ENCODE results near the gene RAB11FIP5. TPM values are rescaled to one million over a fixed set of nuclear protein-coding genes. Genes with fewer than 3 reads are reported as not detected.

RAB11FIP5 gene
- total RNA-seq, 2 experiments from 2014 or later: 12.6 to 13.8 TPM

DNA sequence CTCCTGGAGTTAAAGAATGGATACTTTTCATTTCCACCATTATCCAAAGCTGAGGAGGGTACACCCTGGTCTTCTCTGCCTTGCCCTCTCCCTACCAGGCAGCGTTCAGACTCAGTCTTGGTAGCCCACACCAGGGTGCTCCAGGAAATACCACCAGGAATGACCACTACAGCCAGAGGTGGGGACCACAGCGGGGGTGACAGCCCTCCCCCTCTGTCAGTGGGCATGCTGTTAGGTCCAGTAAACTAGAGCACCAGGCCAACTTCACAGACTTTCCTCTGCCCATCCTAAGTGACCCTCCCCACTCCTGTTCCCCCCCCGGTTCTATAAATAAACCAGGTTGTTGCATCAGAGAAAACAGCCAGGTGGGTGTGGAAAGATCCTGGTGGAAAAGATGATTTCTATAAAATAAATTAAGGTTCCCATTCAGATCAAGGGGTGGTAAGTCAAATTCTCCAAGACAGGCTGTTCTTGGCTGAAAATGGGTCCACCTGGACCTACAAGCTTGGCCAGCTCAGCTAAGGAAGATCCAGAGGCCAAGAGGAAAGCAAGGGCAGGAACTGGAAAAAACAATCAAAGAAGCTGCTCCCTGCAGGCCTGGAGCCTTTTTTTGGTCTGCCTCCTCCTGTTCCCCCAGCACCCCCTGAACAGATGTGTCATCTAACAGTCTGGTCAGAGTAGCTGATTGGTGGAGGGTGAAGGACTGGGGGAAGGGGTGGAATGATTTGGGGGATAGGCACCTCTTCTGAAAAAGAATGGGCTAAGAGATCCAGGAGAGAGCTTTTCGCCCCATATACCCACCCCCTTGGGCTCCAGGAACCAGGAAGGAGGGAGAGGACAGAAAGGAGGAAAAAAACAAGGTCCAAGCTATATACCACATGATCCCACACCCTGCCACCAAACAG is 2.3 kb downstream of the RAB11FIP5 start:
- no peaks in the 10 kb centered on the region for H3K9me3 ChIP-seq (ENCODE audit: control insufficient read depth in 1 of 2, insufficient read depth in 1 of 2, low read length in 2 of 2)
- intact Hi-C loops (cut with DNase I, micrococcal nuclease): loop anchor here (2.0 to 5.0 kb wide), 6 partner anchors 38 to 1727 kb away; partner anchors contain the start of genes ALMS1 (in 1 of the 2), EXOC6B (in 1 of the 2), SFXN5 (in 1 of the 2) and SMYD5 (in 1 of the 2)
- Mint-ChIP-seq H3K27ac (no peak overlapping the region), H3K9me3 (no peaks in the 10 kb centered on the region), H3K4me1 (ENCODE audit: low read depth) (peaks cover 44% of the 10 kb centered on the region), H3K27me3 (no peaks in the 10 kb centered on the region), H3K4me3 (peak overlapping the region; percentile 86), H3K36me3 (ENCODE audit: low read depth) (no peaks in the 10 kb centered on the region)
- ChIA-PET CTCF (interaction anchor here (1.0 to 4.2 kb wide), 3 partner anchors 67 to 218 kb away, joined by 3 to 20 read pairs (median 3); no protein-coding TSS in a partner anchor), POLR2A (interaction anchor here (2.6 kb wide), 1 partner anchor 39 kb away, joined by 16 read pairs; the partner anchor contains the start of gene SFXN5)
- no peaks in the 10 kb centered on the region for H3K36me3 ChIP-seq (ENCODE audit: insufficient read depth, low read length)
- no peak overlapping the region for H3K27ac ChIP-seq (ENCODE audit: low read depth in 1 of 2, low read length in 2 of 2)
- H3K27me3 ChIP-seq (ENCODE audit: control insufficient read depth in 1 of 2, insufficient read depth in 2 of 2, low read length in 2 of 2): no peaks in the 10 kb centered on the region
- ATAC-seq (ENCODE audit: poor library complexity): no peak
- H3K4me1 ChIP-seq (ENCODE audit: insufficient read depth, low read length): peaks cover 52% of the 10 kb centered on the region
- TF ChIP-seq, protein P1, sequence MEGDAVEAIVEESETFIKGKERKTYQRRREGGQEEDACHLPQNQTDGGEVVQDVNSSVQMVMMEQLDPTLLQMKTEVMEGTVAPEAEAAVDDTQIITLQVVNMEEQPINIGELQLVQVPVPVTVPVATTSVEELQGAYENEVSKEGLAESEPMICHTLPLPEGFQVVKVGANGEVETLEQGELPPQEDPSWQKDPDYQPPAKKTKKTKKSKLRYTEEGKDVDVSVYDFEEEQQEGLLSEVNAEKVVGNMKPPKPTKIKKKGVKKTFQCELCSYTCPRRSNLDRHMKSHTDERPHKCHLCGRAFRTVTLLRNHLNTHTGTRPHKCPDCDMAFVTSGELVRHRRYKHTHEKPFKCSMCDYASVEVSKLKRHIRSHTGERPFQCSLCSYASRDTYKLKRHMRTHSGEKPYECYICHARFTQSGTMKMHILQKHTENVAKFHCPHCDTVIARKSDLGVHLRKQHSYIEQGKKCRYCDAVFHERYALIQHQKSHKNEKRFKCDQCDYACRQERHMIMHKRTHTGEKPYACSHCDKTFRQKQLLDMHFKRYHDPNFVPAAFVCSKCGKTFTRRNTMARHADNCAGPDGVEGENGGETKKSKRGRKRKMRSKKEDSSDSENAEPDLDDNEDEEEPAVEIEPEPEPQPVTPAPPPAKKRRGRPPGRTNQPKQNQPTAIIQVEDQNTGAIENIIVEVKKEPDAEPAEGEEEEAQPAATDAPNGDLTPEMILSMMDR (IDR thresholded peaks at IDR 0.05): no peak
- H3K4me3 ChIP-seq (ENCODE audit: low read length): no peak overlapping the region
- no peak for DNase-seq

- intact Hi-C loops (cut with DNase I, micrococcal nuclease): loop anchor here (2.0 to 5.0 kb wide), 6 partner anchors 37 to 1728 kb away; partner anchors contain the start of genes ALMS1 (in 1 of the 2), EXOC6B (in 1 of the 2), SFXN5 (in 1 of the 2) and SMYD5 (in 1 of the 2)
- H3K27me3 Mint-ChIP-seq: no peaks in the 10 kb centered on the region
- TF ChIP-seq, protein P1 (IDR thresholded peaks at IDR 0.05): no peak
- H3K9me3 ChIP-seq (ENCODE audit: control insufficient read depth in 1 of 2, insufficient read depth in 1 of 2, low read length in 2 of 2): no peaks in the 10 kb centered on the region
- peaks cover 53% of the 10 kb centered on the region for H3K4me1 ChIP-seq (ENCODE audit: insufficient read depth, low read length)
- H3K27me3 ChIP-seq (ENCODE audit: control insufficient read depth in 1 of 2, insufficient read depth in 2 of 2, low read length in 2 of 2): no peaks in the 10 kb centered on the region
- H3K36me3 ChIP-seq (ENCODE audit: insufficient read depth, low read length): no peaks in the 10 kb centered on the region
- no peaks in the 10 kb centered on the region for H3K9me3 Mint-ChIP-seq
- ChIA-PET CTCF (interaction anchor here (1.1 kb wide), 1 partner anchor 68 kb away, joined by 3 read pairs; no protein-coding TSS in a partner anchor), POLR2A (interaction anchor here (1.0 kb wide), 1 partner anchor 118 kb away, joined by 3 read pairs; no protein-coding TSS in a partner anchor)
- H3K27ac ChIP-seq (ENCODE audit: low read depth in 1 of 2, low read length in 2 of 2): no peak overlapping the region
- no peak overlapping the region for H3K4me3 ChIP-seq (ENCODE audit: low read length)
- peak overlapping the region; percentile 52 for H3K4me3 Mint-ChIP-seq
- no peak for ATAC-seq (ENCODE audit: poor library complexity)
- peaks cover 45% of the 10 kb centered on the region for H3K4me1 Mint-ChIP-seq (ENCODE audit: low read depth)
- no peak overlapping the region for H3K27ac Mint-ChIP-seq
- no peak for DNase-seq
- no peaks in the 10 kb centered on the region for H3K36me3 Mint-ChIP-seq (ENCODE audit: low read depth)
Measured at GRCh38 chr2:73109431-73110167, 3.1 kb downstream of the RAB11FIP5 start.

- ChIA-PET POLR2A (no interaction called here), CTCF (no interaction called here)
- peaks cover 56% of the 10 kb centered on the region for H3K4me1 ChIP-seq (ENCODE audit: insufficient read depth, low read length)
- no peaks in the 10 kb centered on the region for H3K9me3 Mint-ChIP-seq
- intact Hi-C loops (cut with DNase I, micrococcal nuclease): no loop called here
- no peak overlapping the region for H3K27ac ChIP-seq (ENCODE audit: low read depth in 1 of 2, low read length in 2 of 2)
- H3K4me1 Mint-ChIP-seq (ENCODE audit: low read depth): peaks cover 46% of the 10 kb centered on the region
- TF ChIP-seq, protein P1 (IDR thresholded peaks at IDR 0.05): no peak
- no peaks in the 10 kb centered on the region for H3K27me3 Mint-ChIP-seq
- ATAC-seq (ENCODE audit: poor library complexity) (peak; percentile 10), DNase-seq (peak in 4 of 14 experiments; percentile 17 to 47 (median 34))
- peaks cover 2% of the 10 kb centered on the region for H3K36me3 ChIP-seq (ENCODE audit: insufficient read depth, low read length)
- H3K27ac Mint-ChIP-seq: peak overlapping the region; percentile 15
- no peak overlapping the region for H3K4me3 Mint-ChIP-seq
- no peak overlapping the region for H3K4me3 ChIP-seq (ENCODE audit: low read length)
- no peaks in the 10 kb centered on the region for H3K9me3 ChIP-seq (ENCODE audit: control insufficient read depth in 1 of 2, insufficient read depth in 1 of 2, low read length in 2 of 2)
- no peaks in the 10 kb centered on the region for H3K36me3 Mint-ChIP-seq (ENCODE audit: low read depth)
- H3K27me3 ChIP-seq (ENCODE audit: control insufficient read depth in 1 of 2, insufficient read depth in 2 of 2, low read length in 2 of 2): no peaks in the 10 kb centered on the region
Measured at GRCh38 chr2:73107211-73107926, 5.4 kb downstream of the RAB11FIP5 start.

All from CD4-positive, alpha-beta T cell (primary cell).